M059J (cell line): ENCODE measurements around the gene AMER3. TPM values are rescaled to one million over a fixed set of nuclear protein-coding genes. Genes with fewer than 3 reads are reported as not detected.
A peak's percentile ranks its signal among the peaks of the same experiment; 100 is the strongest.
"Not testable (repeated sequence)": the region's sequence is repeated elsewhere in the genome, so short reads cannot be mapped to it uniquely, and the experiment has no call there.

Experiments
- DNase-seq: peaks from one replicate; pipeline ENCODE4 v3.0.0-alpha.2; 2012; ENCODE audit warnings: low read depth
- total RNA-seq: library from RNA; depleted of rRNA; stranded (reverse); fragments of >200 nt; shearing (Covaris generic); gene quantifications from 2 replicates; pipeline ENCODE4 v1.2.3, GENCODE V29; 2014; rRNA removed

AMER3 gene, protein sequence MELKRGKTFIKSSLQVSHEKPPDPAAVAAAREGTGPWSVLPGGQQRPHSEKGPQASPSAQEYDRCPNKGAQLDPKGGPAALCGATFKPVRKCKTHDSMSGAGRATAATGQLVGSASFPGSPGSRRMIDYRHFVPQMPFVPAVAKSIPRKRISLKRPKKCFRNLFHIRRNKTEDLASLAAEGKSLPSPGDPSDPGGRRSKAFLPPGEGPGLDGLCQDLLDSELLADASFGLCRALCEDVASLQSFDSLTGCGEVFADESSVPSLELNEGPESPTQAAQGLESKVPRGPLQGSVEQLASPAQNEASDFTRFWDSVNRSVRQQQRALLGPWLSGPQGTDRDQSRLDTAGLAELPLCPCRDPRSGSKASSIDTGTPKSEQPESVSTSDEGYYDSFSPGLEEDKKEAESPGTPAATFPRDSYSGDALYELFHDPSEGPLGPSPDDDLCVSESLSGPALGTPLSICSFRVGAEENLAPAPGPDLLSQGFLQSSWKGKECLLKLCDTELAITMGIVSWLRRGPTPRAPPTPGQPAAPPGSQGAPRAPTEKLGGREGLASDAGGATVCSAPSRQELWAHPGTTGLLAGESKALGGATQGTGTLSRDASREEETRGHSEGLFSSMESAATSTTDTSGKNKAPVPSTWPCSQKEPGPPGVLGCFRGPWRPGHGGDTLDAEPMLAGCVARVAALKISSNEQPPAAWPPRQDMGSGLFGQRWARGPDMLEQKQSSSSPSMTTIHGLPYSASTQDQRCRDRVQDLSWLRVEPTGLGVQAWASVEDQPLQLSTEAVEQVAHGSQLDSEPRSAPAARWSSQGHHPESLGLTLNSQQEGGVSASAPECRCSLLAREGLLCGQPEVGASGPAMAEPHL
- total RNA-seq = not detected in 2 replicates

DNA sequence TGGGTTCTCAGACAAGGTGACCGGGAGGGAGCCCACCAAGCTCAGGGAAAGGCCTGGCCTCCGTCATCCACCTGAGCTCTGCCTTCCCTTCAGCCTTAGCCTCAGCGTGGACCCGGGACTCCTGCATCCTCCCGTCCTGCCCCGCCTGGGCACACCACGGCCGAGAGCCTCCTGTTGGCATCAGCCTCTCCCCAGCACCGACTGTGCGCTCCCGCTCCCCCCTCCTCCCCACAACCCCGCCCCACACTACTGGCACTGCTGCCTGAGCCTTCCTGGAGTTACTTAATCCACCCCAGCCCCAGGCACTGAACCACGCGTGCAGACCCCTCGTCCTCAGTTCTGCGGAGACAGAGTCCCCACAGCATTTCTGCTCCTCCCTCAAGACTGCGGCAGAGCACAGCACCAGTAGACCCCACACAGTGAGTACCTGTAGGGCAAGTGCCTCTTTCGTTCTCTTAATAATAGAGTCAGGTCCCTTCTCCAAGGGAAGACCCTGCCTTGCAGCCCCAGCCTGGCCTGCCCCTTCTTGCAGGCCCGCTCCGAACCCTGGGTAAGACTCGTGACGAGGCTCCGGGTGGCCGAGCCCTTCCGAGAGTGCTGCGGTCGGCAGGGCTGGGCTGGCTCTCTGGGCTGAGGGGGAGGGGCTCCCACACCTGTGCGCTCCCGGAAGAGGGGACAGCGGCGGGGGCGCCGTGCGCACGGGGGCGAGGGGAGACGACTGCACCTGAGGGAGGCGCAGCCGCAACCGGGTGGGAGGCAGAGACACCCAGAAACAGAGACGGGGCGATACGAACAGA, at the start of gene AMER3:
TSS of gene AMER3 (plus strand) at position 285 of the 797 bp plus-strand sequence. CDS start 6,533 bp downstream, outside the sequence.
- no peak for DNase-seq

GRCh38 chr2:130714795-130715194, 40.5 kb upstream of the AMER3 start:
- not testable (repeated sequence) for DNase-seq

DNA sequence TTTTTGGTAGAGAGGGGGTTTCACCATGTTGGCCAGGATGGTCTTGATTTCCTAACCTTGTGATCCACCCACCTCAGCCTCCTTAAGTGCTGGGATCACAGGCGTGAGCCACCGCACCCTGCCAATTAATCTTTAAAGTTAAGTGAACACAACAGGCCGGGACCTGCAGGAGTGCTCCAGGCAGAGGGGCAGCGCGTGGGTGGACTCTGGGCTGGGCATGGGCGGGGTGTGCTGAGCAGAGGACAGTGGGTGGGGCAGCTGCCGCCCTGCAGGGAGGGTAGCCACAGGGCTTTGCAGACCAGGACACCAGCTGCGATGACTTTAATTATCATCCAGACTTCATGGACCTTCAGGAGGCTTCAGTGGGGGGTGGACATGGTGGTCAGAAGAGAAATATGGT, 35.3 kb upstream of the AMER3 start:
- no peak for DNase-seq

- no peak for DNase-seq
These were observed 34.8 kb upstream of the AMER3 start for GRCh38 chr2:130720528-130720927.

- no peak for DNase-seq
These were observed 30.9 kb upstream of the AMER3 start for GRCh38 chr2:130724455-130724854.

- no peak for DNase-seq
These were observed 28.6 kb upstream of the AMER3 start for GRCh38 chr2:130726614-130727180.

- DNase-seq = peak; percentile 33
These were observed 27.9 kb upstream of the AMER3 start for GRCh38 chr2:130727286-130727924.

DNA sequence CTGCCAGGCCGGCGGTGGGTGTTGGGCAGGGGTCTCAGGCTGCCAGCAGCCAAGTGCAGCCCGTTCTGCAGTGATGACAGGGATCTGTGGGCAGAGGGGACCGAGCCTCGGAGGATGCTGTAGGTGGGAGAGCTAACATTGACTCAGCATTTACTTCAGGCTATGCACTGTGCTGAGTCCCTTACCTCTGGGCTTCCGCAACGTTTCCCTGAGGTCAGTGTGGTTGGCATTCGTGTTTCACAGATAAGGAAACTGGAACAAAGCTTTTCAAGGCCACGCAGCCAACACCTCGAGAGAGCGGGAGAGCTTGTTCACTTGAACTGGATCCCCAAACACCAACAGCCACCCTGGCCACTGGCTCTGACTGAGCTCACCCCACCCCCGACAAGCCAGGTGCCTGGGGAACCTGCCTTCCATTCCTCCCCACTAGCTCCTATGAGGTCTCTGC, 27.3 kb upstream of the AMER3 start:
- DNase-seq = no peak

- DNase-seq = no peak
These were observed 26.6 kb upstream of the AMER3 start, which contains the start of gene GPR148 for GRCh38 chr2:130728549-130729316. GPR148 (plus strand) TSS chr2:130729070; CDS start chr2:130729152, 82 bp downstream.

GRCh38 chr2:130729322-130730299, 25.7 kb upstream of the AMER3 start:
- no peak for DNase-seq

- not testable (repeated sequence) for DNase-seq
These were observed 23.1 kb upstream of the AMER3 start for GRCh38 chr2:130732257-130732656.

DNA sequence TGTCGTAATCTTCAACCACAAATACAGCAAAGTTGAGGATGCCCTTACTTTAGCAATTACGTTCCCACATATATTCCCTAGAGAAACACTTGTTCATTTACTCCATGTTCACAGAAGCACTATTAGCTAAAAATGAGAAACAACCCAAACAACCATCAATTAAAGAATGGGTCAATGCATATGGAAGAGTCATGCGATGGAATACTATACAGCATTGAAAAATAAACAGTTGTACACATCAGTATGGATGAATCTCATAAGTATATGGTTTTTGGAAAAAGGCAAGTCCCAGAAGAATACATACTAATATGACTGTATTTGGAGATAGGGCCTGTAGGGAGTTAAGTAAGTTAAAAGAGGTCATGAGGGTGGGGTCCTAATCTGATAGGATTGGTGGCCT, 20.1 kb upstream of the AMER3 start:
- DNase-seq = no peak

DNA sequence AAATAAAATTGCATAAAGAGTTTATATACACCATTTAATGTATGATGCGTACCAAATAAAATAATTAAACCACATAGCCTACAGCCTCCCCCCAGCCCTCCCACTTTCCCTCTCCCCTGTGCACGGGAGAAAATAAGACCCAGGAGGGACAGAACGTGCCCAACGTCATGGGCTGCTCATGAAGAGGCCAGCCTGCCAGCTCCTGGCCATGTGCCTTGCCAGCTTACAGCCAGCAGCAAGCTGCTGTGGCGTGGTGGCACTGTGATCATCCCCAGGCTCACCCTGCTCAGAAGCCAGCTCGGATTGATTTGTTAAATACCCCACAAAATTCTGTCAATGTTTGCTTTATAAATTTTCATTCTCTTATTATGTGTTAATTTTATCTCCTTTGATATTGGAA, 18.9 kb upstream of the AMER3 start:
- DNase-seq = no peak

GRCh38 chr2:130737592-130737991, 17.7 kb upstream of the AMER3 start:
- no peak for DNase-seq

- DNase-seq = no peak
These were observed 14.7 kb upstream of the AMER3 start for GRCh38 chr2:130740671-130741070.

- no peak for DNase-seq
These were observed 12.1 kb upstream of the AMER3 start for GRCh38 chr2:130743278-130743677.

DNA sequence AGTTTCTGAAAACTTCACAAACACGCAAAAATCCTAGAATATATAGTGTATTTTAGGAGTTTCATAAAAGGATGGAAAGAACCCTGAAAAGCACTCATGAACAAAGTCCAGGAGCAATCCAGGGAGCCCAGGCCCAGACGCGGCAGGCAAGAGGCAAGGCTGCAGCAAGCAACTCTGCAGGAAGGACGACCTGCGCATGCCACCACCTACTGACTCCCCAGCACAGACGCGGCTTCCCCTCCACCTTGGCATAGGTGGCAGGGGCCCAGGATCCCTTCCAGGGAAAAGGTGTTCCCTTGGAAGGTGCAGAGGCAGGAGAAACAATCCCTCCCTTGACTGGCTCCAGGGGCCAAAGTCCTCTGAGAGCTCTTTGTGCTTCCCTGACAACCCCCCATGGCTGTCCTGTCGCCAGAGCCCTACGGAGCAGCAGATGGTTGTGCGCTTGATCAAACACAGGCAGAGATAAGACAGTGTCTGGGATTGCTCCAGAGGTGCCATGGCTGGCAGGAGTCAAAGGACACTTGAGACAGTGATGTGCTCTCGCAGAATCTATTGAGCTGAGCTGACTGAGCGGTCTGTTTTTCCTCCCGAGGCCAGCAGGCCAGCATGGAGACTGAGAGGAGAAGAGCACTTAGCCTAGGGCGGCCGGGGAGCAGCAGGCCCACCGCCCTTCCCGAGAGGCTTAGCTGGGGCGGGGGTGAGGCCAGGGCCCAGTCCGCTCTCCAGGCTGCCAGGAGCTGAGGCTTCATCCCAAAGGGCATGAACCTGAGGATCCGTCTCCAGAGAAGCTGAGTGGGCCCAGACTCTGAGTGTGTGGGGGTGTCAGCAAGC, 10.8 kb upstream of the AMER3 start:
- no peak for DNase-seq

- DNase-seq = no peak
These were observed 6.3 kb upstream of the AMER3 start for GRCh38 chr2:130749078-130749477.
